ENCODE data around the gene MBNL1. TPM values are rescaled to one million over a fixed set of nuclear protein-coding genes. Genes with fewer than 3 reads are reported as not detected.
A peak's percentile ranks its signal among the peaks of the same experiment; 100 is the strongest.

The MBNL1 gene
- total RNA-seq, 2 experiments from 2014 or later: 446 to 447 TPM

DNA sequence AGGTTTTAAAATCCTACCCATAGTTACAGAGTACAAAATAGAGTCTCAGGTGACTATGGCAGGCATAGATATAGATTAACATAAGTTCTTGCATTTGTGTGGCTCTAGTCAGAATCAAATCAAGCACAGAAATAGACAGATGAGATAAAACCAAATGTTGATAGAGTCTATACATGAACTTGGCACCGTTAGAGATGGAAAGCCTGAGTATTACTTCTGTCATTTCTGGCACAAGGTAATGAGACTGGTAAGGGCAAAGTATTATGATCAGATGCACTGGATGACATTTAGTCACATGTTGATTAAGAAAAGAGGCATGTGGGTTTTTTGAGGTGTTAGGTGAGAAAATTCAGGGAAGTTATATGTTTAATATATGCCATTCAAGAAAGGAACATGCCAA, 219.7 kb downstream of the MBNL1 start:
- POLR2A ChIA-PET: no interaction called here
- ATAC-seq (ENCODE audit: low read depth) (no peak), DNase-seq (no peak)
- H3K9me3 Mint-ChIP-seq: peaks cover 2% of the 10 kb centered on the region
- H3K36me3 Mint-ChIP-seq: peaks cover 6% of the 10 kb centered on the region
- H3K4me3 Mint-ChIP-seq: no peak overlapping the region
- peaks cover 2% of the 10 kb centered on the region for H3K27me3 Mint-ChIP-seq
- H3K4me1 Mint-ChIP-seq: no peaks in the 10 kb centered on the region
- no peak overlapping the region for H3K27ac Mint-ChIP-seq

DNA sequence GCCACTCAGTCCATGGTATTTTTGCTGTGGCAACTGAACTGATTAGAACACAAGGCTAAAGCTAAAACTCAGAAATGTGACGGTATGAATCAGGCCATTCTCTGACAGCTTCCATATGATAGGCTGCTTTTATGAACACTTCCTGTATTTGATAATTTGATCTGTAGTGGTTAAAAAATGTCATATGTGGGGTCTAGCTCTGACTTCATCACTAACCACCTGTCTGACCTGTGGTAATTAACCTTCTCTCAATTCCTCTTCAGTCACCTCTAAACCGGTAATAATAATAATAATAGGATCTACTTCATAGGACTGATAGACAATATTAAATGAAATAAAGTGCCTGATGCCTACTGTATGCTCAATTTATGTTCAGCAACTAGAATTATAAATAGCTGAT, 223.2 kb downstream of the MBNL1 start:
- Mint-ChIP-seq H3K36me3 (peaks cover 4% of the 10 kb centered on the region), H3K9me3 (no peaks in the 10 kb centered on the region), H3K27me3 (peaks cover 8% of the 10 kb centered on the region), H3K27ac (no peak overlapping the region), H3K4me1 (no peaks in the 10 kb centered on the region), H3K4me3 (no peak overlapping the region)
- POLR2A ChIA-PET: no interaction called here
- no peak for DNase-seq
- no peak for ATAC-seq (ENCODE audit: low read depth)

DNA sequence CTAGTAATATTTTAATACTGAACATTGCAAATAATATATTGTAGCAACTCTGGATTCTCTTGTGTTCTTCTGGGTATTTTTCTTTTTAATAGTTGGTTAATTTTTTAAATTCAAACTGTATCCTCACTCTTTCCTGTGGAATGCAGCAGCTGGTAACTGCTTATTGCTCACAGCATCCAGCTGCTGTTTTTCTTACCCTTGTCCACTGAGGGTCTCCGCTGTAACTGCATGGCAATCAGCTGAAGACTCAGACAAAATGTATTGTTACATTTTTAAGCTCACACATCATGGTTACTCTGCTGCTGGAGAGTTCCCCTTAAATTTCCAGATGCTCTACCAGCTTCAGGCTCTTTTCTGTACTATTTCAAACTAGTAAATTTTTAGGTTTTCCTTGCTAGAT, 227.6 kb downstream of the MBNL1 start:
- DNase-seq: no peak
- Mint-ChIP-seq H3K9me3 (no peaks in the 10 kb centered on the region), H3K4me3 (no peak overlapping the region), H3K36me3 (peaks cover 2% of the 10 kb centered on the region), H3K27ac (no peak overlapping the region), H3K27me3 (peaks cover 10% of the 10 kb centered on the region), H3K4me1 (peaks cover 5% of the 10 kb centered on the region)
- POLR2A ChIA-PET: no interaction called here
- no peak for ATAC-seq (ENCODE audit: low read depth)

DNA sequence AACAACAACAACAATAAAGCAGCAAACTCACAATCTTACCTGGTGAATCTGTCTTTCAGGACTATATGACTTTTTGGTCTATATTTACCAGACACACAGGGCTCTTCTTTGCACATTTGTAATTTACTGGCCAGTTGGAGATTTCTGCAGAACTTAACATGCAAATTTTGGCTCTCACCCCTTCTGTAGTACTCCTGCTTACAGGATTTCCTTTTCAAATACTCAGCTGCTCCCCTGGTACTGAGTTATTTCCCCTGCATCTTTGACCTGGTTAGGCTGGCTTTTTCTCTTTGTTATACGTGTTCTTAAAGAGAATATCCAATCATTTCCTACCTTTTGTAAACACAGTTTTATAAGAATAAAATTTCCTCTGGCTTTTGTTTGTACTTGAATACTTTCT, 228.0 kb downstream of the MBNL1 start:
- H3K4me3 Mint-ChIP-seq: no peak overlapping the region
- ATAC-seq (ENCODE audit: low read depth) (no peak), DNase-seq (no peak)
- H3K27me3 Mint-ChIP-seq: peaks cover 10% of the 10 kb centered on the region
- POLR2A ChIA-PET: no interaction called here
- H3K36me3 Mint-ChIP-seq: peaks cover 2% of the 10 kb centered on the region
- no peaks in the 10 kb centered on the region for H3K9me3 Mint-ChIP-seq
- peaks cover 5% of the 10 kb centered on the region for H3K4me1 Mint-ChIP-seq
- H3K27ac Mint-ChIP-seq: no peak overlapping the region

DNA sequence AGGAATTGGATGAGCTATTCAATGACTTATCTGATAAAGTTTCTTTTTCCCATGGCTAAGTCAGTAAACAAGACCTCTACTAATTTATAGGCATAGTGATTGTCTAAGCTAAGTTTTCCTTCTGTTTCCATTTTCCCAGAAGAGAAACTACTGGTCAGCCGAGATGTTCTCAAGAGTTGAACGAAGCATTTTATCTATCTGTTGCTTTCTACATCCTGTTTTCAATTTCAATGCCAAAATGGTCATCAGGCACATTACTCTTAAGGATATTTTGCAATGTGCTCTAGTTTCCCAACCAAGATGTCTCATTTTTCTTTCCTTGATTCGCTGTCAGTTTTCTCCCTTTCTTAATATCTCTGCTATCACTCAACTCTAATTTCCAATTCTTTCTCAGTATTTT, 228.7 kb downstream of the MBNL1 start:
- Mint-ChIP-seq H3K4me3 (no peak overlapping the region), H3K27ac (no peak overlapping the region), H3K36me3 (peaks cover 2% of the 10 kb centered on the region), H3K9me3 (no peaks in the 10 kb centered on the region), H3K27me3 (peaks cover 10% of the 10 kb centered on the region), H3K4me1 (peaks cover 5% of the 10 kb centered on the region)
- ATAC-seq (ENCODE audit: low read depth) (no peak), DNase-seq (no peak)
- POLR2A ChIA-PET: no interaction called here

DNA sequence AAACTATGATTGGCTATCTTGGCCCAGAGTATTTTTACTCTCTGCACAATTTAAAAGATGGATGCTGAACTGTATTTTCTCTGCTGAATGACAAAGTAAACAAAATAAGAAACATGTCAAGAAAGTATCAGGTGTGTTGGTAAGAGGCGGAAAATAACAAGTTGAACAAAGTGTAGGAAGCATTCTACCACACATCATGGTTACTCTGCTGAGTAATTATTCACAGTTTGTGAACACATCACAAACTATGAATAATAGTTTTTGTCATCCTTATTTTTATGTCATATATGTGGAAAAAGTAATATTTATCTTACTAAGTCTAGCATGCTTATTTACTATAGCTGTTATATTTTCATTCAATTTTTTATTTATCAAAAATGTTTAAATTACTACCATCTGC, 229.2 kb downstream of the MBNL1 start:
- Mint-ChIP-seq H3K9me3 (peaks cover under 1% of the 10 kb centered on the region), H3K4me1 (peaks cover 5% of the 10 kb centered on the region), H3K4me3 (no peak overlapping the region), H3K27ac (no peak overlapping the region), H3K27me3 (peaks cover 10% of the 10 kb centered on the region), H3K36me3 (peaks cover 3% of the 10 kb centered on the region)
- POLR2A ChIA-PET: no interaction called here
- no peak for ATAC-seq (ENCODE audit: low read depth)
- no peak for DNase-seq

DNA sequence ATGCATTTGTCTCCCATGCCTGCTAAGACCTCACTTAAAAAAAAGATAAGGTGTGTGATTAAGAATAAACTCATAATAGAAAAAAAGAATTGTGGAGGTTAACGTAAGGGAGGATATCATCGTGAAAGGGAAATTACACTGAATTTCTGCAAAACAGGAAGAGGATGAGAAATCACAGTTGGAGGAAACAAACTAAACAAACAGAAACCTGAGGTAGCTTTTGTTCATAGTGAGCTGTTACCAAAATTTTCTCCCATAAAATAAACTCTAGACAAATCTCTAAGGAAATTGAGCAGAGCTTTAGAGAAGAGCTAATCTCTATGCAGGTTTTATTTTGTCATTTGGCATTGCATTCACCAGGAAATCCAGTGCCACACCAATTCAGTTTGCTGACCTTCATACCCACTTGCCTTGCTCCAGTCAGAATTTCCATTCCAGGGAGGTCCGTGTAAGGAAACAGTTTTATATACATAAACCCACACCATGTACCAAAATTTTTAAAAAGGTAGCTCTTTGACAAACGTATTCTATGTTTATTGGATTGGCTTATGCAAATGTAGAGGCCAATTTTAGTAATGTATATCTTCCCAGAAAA, 231.2 kb downstream of the MBNL1 start:
- H3K36me3 Mint-ChIP-seq: peaks cover 8% of the 10 kb centered on the region
- POLR2A ChIA-PET: no interaction called here
- ATAC-seq (ENCODE audit: low read depth) (no peak), DNase-seq (no peak)
- no peak overlapping the region for H3K27ac Mint-ChIP-seq
- H3K27me3 Mint-ChIP-seq: peaks cover 10% of the 10 kb centered on the region
- no peak overlapping the region for H3K4me3 Mint-ChIP-seq
- H3K9me3 Mint-ChIP-seq: peaks cover 1% of the 10 kb centered on the region
- H3K4me1 Mint-ChIP-seq: peaks cover 5% of the 10 kb centered on the region

DNA sequence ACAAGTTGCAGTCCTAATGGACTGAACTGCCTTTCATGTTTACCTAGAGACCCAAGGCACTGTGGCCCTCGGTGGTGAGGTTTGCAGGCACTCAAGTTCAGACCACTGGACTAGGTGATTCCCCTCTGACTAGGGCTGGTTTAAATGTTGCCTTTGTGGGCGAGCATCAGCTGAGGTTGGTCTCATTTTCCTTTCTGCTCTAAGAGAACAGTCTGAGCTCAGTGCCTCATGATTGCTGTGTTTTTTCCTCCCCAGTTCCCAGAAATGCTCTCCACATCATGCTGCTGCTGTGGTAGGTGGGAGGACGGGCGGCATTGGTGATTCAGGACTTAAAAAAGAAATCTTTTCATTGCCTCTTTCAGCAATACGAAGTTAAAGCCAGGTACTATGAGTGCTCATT, 237.2 kb downstream of the MBNL1 start:
- peak overlapping the region; percentile 28 for H3K4me3 Mint-ChIP-seq
- peaks cover 5% of the 10 kb centered on the region for H3K36me3 Mint-ChIP-seq
- peak; percentile 42 for DNase-seq
- POLR2A ChIA-PET: interaction anchor here (1.0 kb wide), 1 partner anchor 231 kb away, joined by 3 read pairs; no protein-coding TSS in a partner anchor
- peaks cover 10% of the 10 kb centered on the region for H3K4me1 Mint-ChIP-seq
- ATAC-seq (ENCODE audit: low read depth): peak; percentile 96
- peaks cover 4% of the 10 kb centered on the region for H3K27me3 Mint-ChIP-seq
- H3K9me3 Mint-ChIP-seq: peaks cover 1% of the 10 kb centered on the region
- peak overlapping the region; percentile 38 for H3K27ac Mint-ChIP-seq

DNA sequence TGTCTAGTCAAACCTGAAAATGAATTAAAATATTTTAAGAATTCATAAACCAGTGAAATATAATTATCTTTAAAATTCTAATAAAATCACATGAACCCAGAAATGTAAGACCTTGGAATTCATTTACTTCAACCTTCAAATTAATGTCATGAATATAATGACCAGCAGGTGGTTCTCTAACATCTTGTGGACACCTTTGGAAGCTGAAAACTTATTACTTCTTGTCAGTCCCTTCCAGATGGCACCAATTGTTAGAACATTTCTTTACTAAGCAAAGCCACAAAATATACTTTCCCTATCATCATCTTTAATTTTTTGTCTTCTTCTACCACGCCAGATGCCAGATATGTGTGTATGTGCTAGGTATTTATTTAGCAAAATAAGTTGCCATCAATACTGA, 240.0 kb downstream of the MBNL1 start:
- H3K27ac Mint-ChIP-seq: no peak overlapping the region
- no peak overlapping the region for H3K4me3 Mint-ChIP-seq
- H3K4me1 Mint-ChIP-seq: peaks cover 10% of the 10 kb centered on the region
- H3K27me3 Mint-ChIP-seq: peaks cover 2% of the 10 kb centered on the region
- H3K36me3 Mint-ChIP-seq: peaks cover 4% of the 10 kb centered on the region
- no peak for DNase-seq
- POLR2A ChIA-PET: no interaction called here
- no peaks in the 10 kb centered on the region for H3K9me3 Mint-ChIP-seq
- ATAC-seq (ENCODE audit: low read depth): no peak

DNA sequence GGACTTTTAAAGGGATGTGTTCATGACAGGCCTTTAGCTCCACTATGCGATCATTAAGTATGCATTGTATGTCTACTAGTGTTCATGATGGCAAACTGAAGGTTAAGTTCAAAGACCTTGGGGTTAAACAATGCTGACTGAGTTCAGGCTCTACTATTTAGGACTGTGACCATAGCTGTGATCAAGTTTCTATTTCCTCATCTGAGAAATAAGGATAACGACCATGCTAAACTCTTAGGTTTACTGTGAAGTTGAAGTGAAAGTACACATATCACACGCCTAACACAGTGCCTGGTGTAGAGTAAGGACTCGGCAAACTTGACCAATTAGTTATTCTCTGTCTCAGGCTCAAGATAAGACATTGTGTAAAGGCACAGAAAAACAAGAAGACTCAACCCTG, 243.2 kb downstream of the MBNL1 start:
- Mint-ChIP-seq H3K9me3 (no peaks in the 10 kb centered on the region), H3K4me3 (no peak overlapping the region), H3K4me1 (no peaks in the 10 kb centered on the region), H3K36me3 (no peaks in the 10 kb centered on the region), H3K27me3 (peaks cover 13% of the 10 kb centered on the region), H3K27ac (no peak overlapping the region)
- POLR2A ChIA-PET: no interaction called here
- ATAC-seq (ENCODE audit: low read depth): no peak
- no peak for DNase-seq

DNA sequence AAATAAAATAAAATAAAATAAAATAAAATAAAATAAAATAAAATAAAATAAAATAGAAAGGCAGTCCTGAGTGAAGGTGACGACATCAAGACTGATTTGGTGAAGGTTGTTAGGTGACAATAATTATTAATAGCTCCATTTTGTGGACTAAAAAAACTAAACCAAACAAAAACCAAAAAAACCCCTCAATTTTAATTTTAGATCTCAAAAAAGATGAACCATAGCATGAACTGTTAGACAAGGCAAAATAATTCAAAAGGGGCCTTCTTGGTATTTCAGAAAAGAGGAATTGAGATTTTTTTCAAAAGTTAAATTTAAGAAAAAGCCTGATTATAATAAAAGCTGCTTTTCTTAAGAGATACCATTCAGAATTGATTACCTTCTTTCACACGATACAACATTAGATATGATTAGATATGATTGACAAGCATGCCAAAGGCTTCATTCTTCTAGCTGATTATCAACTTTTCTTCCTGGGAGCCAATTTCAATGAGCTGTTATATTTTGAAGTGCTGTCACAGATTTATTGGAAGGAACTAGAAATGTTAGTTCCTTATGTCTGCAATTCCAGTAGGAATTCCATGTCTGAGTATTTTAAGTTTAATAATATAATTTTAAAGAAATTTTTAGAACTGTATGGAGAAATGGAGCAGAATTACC, 244.7 kb downstream of the MBNL1 start:
- POLR2A ChIA-PET: no interaction called here
- H3K9me3 Mint-ChIP-seq: no peaks in the 10 kb centered on the region
- H3K27ac Mint-ChIP-seq: no peak overlapping the region
- peaks cover 13% of the 10 kb centered on the region for H3K27me3 Mint-ChIP-seq
- H3K36me3 Mint-ChIP-seq: no peaks in the 10 kb centered on the region
- no peak overlapping the region for H3K4me3 Mint-ChIP-seq
- ATAC-seq (ENCODE audit: low read depth) (no peak), DNase-seq (no peak)
- H3K4me1 Mint-ChIP-seq: no peaks in the 10 kb centered on the region

Data from activated naive CD8-positive, alpha-beta T cell treated with anti-CD3 and anti-CD28 coated beads, Interleukin-2, amount 10 ng/mL, durations not matched to agents 7 days and 5 days (primary cell).